Mammary epithelial cell (primary cell): ENCODE data around the gene TRIB2.

Experiments used
- CTCF ChIP-seq, 2 donors: IDR thresholded peaks in 1 of 2; conservative IDR thresholded peaks in 1 of 2; 2 replicates each; pipeline ENCODE4 v1.5.1; 2011 to 2012; ENCODE audit warnings: inconsistent platforms in 2 of 2, low read length in 2 of 2, mild to moderate bottlenecking in 2 of 2, control low read depth in 1 of 2, low read depth in 1 of 2; ENCODE audit not compliant: insufficient read depth in 1 of 2; ENCODE audit errors: extremely low read depth in 1 of 2
- EZH2 ChIP-seq: IDR thresholded peaks from 2 replicates; pipeline ENCODE4 v1.6.1; 2012; ENCODE audit warnings: low read length, inconsistent platforms, borderline replicate concordance

DNA sequence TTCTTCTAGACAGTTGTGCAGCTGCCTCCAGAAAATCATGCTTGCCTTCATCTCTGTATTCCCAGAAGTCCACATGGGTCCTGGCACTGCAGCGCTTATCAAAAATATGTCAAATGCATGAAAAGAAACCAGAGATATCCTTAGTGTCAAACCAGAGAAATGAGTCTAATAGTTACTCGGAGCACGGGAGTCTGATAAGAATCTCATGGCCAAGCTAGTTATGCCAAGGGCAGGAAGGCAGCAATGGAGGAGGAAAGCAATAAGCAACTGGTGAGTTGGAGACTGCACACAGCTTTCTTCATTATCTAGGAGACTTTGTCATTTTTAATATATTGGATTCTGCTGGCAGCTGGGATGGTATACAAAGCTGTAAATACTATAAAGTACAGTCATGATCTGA is 38.6 kb downstream of the TRIB2 start:
- TF ChIP-seq CTCF (conservative IDR thresholded peaks at IDR 0.05 in 1 of 2, IDR thresholded peaks at IDR 0.05 in 1 of 2; ENCODE audit: extremely low read depth in 1 of 2, insufficient read depth in 1 of 2, low read depth in 1 of 2, low read length in 2 of 2) (no peak), EZH2 (no peak)
